Trophoblast cell (in vitro differentiated cells and primary cell): ENCODE measurements around the gene TPX2.

Source experiments
- DNase-seq, 2 donors: peaks; one replicate each; pipeline ENCODE4 v3.0.0-alpha.2; 2016
- H2AFZ ChIP-seq: 2 replicates; pipeline ENCODE4 v1.6.1; 2013; ENCODE audit warnings: low read length, moderate library complexity, mild to moderate bottlenecking; ENCODE audit not compliant: insufficient read depth, poor library complexity
- H2AK5ac ChIP-seq: 2 replicates; pipeline ENCODE4 v1.6.1; 2013; ENCODE audit warnings: mild to moderate bottlenecking, low read length
- H2BK120ac ChIP-seq: 2 replicates; pipeline ENCODE4 v1.6.1; 2013; ENCODE audit warnings: low read length, mild to moderate bottlenecking, moderate library complexity; ENCODE audit not compliant: insufficient read depth, poor library complexity
- H2BK12ac ChIP-seq: 2 replicates; pipeline ENCODE4 v1.6.1; 2013; ENCODE audit warnings: mild to moderate bottlenecking, low read length, moderate library complexity
- H2BK5ac ChIP-seq: 2 replicates; pipeline ENCODE4 v1.6.1; 2013; ENCODE audit warnings: low read length, low read depth, moderate library complexity, mild to moderate bottlenecking; ENCODE audit not compliant: poor library complexity
- H3K14ac ChIP-seq: 2 replicates; pipeline ENCODE4 v1.6.1; 2013; ENCODE audit warnings: mild to moderate bottlenecking, low read length
- H3K18ac ChIP-seq: 2 replicates; pipeline ENCODE4 v1.6.1; 2013; ENCODE audit warnings: mild to moderate bottlenecking, low read length
- H3K23ac ChIP-seq: 2 replicates; pipeline ENCODE4 v1.6.1; 2013; ENCODE audit warnings: low read length
- H3K27ac ChIP-seq: 2 replicates; pipeline ENCODE4 v1.5.1; 2013; ENCODE audit warnings: low read depth, mild to moderate bottlenecking, inconsistent platforms, low read length, moderate library complexity
- H3K27me3 ChIP-seq: 2 replicates; pipeline ENCODE4 v1.6.1; 2013; ENCODE audit warnings: inconsistent platforms, mild to moderate bottlenecking, low read length, moderate library complexity; ENCODE audit not compliant: insufficient read depth
- H3K36me3 ChIP-seq, 2 experiments: 1 replicate in 1 of 2; 2 replicates in 1 of 2; pipeline ENCODE4 v1.6.1; 2013; ENCODE audit warnings: low read length in 2 of 2, mild to moderate bottlenecking in 2 of 2, moderate library complexity in 1 of 2; ENCODE audit not compliant: insufficient read depth in 2 of 2, control insufficient read depth in 1 of 2
- H3K4ac ChIP-seq: 2 replicates; pipeline ENCODE4 v1.6.1; 2013; ENCODE audit warnings: low read depth, mild to moderate bottlenecking, low read length, moderate library complexity
- H3K4me1 ChIP-seq, 2 experiments: 1 replicate in 1 of 2; 2 replicates in 1 of 2; pipeline ENCODE4 v1.6.1; 2013; ENCODE audit warnings: low read length in 2 of 2, mild to moderate bottlenecking in 2 of 2, moderate library complexity in 1 of 2; ENCODE audit not compliant: insufficient read depth in 2 of 2, control insufficient read depth in 1 of 2
- H3K4me2 ChIP-seq: 2 replicates; pipeline ENCODE4 v1.6.1; 2013; ENCODE audit warnings: inconsistent platforms, mild to moderate bottlenecking, low read length, moderate library complexity
- H3K4me3 ChIP-seq: 2 replicates; pipeline ENCODE4 v1.5.1; 2013; ENCODE audit warnings: mild to moderate bottlenecking, low read depth, low read length, inconsistent platforms
- H3K79me1 ChIP-seq: one replicate; pipeline ENCODE4 v1.6.1; 2013; ENCODE audit warnings: low read length
- H3K79me2 ChIP-seq: 2 replicates; pipeline ENCODE4 v1.6.1; 2013; ENCODE audit warnings: low read length, mild to moderate bottlenecking; ENCODE audit not compliant: control insufficient read depth, insufficient read depth, poor library complexity
- H3K9ac ChIP-seq: 2 replicates; pipeline ENCODE4 v1.6.1; 2013; ENCODE audit warnings: mild to moderate bottlenecking, low read length
- H3K9me3 ChIP-seq: 2 replicates; pipeline ENCODE4 v1.6.1; 2013; ENCODE audit warnings: low read depth, mild to moderate bottlenecking, control low read depth, inconsistent platforms, low read length; ENCODE audit not compliant: insufficient read depth
- H4K12ac ChIP-seq: 2 replicates; pipeline ENCODE4 v1.6.1; 2013; ENCODE audit warnings: low read depth, mild to moderate bottlenecking, low read length, moderate library complexity
- H4K8ac ChIP-seq: 2 replicates; pipeline ENCODE4 v1.6.1; 2013; ENCODE audit warnings: low read depth, mild to moderate bottlenecking, low read length, moderate library complexity
- H4K91ac ChIP-seq: one replicate; pipeline ENCODE4 v1.6.1; 2013; ENCODE audit warnings: low read depth, mild to moderate bottlenecking, low read length, moderate library complexity
- WGBS: extraction: QIAGEN DNeasy Blood & Tissue Kit; methylation state at CpG from one replicate; pipeline ENCODE4 v1.1.7; 2013; ENCODE audit warnings: missing lambda C conversion rate; ENCODE audit not compliant: insufficient read length, insufficient coverage; ENCODE audit errors: extremely low coverage; 5-methylcytosine and 5-hydroxymethylcytosine counted together

Gene TPX2

GRCh38 chr20:31764641-31765305, 25.7 kb downstream of the TPX2 start:
- DNase-seq, result peak in 1 of 2 donors; percentile 24
- no peaks in the 10 kb centered on the region for H3K79me1 ChIP-seq
- H3K27ac ChIP-seq, result no peak overlapping the region
- H2AK5ac ChIP-seq, result no peak overlapping the region
- no CpG with 5 or more reads among the region's 2 CpGs for WGBS
- H3K36me3 ChIP-seq, result peaks cover 16 to 32% of the 10 kb centered on the region in 2 experiments
- no peak overlapping the region for H3K23ac ChIP-seq
- H4K8ac ChIP-seq, result no peak overlapping the region
- H3K79me2 ChIP-seq, result no peaks in the 10 kb centered on the region
- no peak overlapping the region for H2BK120ac ChIP-seq
- H3K4me2 ChIP-seq, result no peak overlapping the region
- no peak overlapping the region for H3K9ac ChIP-seq
- H2AFZ ChIP-seq, result no peak overlapping the region
- H3K4me3 ChIP-seq, result no peak overlapping the region
- H2BK5ac ChIP-seq, result no peak overlapping the region
- H3K4ac ChIP-seq, result no peak overlapping the region
- H4K12ac ChIP-seq, result no peak overlapping the region
- H3K18ac ChIP-seq, result no peak overlapping the region
- no peaks in the 10 kb centered on the region for H3K9me3 ChIP-seq
- no peak overlapping the region for H4K91ac ChIP-seq
- no peaks in the 10 kb centered on the region for H3K27me3 ChIP-seq
- H2BK12ac ChIP-seq, result no peak overlapping the region
- no peak overlapping the region for H3K14ac ChIP-seq
- H3K4me1 ChIP-seq, result no peaks in the 10 kb centered on the region

- Histone ChIP-seq H4K12ac (no peak overlapping the region), H3K79me2 (no peaks in the 10 kb centered on the region), H3K18ac (no peak overlapping the region), H3K4me3 (no peak overlapping the region), H2AFZ (no peak overlapping the region), H3K23ac (no peak overlapping the region), H2BK5ac (no peak overlapping the region), H3K9ac (no peak overlapping the region), H2AK5ac (no peak overlapping the region), H3K27me3 (no peaks in the 10 kb centered on the region), H3K4me2 (no peak overlapping the region), H3K4ac (no peak overlapping the region), H3K36me3 (peaks cover 20 to 35% of the 10 kb centered on the region in 2 experiments), H4K8ac (no peak overlapping the region), H3K27ac (no peak overlapping the region), H3K14ac (no peak overlapping the region), H4K91ac (no peak overlapping the region), H2BK120ac (no peak overlapping the region), H3K4me1 (no peaks in the 10 kb centered on the region), H3K79me1 (no peaks in the 10 kb centered on the region), H2BK12ac (no peak overlapping the region), H3K9me3 (no peaks in the 10 kb centered on the region)
- DNase-seq, result no peak
- no CpG with 5 or more reads among the region's 3 CpGs for WGBS
Measured at GRCh38 chr20:31767805-31768204, 28.7 kb downstream of the TPX2 start.

GRCh38 chr20:31769681-31770080, 30.6 kb downstream of the TPX2 start:
- Histone ChIP-seq H4K12ac (no peak overlapping the region), H3K79me2 (no peaks in the 10 kb centered on the region), H3K4me3 (no peak overlapping the region), H3K4ac (no peak overlapping the region), H2AFZ (no peak overlapping the region), H3K9ac (no peak overlapping the region), H2BK12ac (no peak overlapping the region), H3K14ac (no peak overlapping the region), H3K79me1 (no peaks in the 10 kb centered on the region), H3K4me2 (no peak overlapping the region), H3K18ac (no peak overlapping the region), H3K23ac (no peak overlapping the region), H3K36me3 (peaks cover 25 to 40% of the 10 kb centered on the region in 2 experiments), H4K91ac (no peak overlapping the region), H3K4me1 (no peaks in the 10 kb centered on the region), H2AK5ac (no peak overlapping the region), H3K27me3 (no peaks in the 10 kb centered on the region), H3K27ac (no peak overlapping the region), H2BK120ac (no peak overlapping the region), H4K8ac (no peak overlapping the region), H2BK5ac (no peak overlapping the region), H3K9me3 (no peaks in the 10 kb centered on the region)
- no peak for DNase-seq
- WGBS, result no CpG with 5 or more reads among the region's 5 CpGs

GRCh38 chr20:31770243-31770642, 31.2 kb downstream of the TPX2 start:
- Histone ChIP-seq H3K4me3 (no peak overlapping the region), H3K27ac (no peak overlapping the region), H2AK5ac (no peak overlapping the region), H3K4me2 (no peak overlapping the region), H2BK12ac (no peak overlapping the region), H3K79me2 (no peaks in the 10 kb centered on the region), H3K18ac (no peak overlapping the region), H2BK5ac (no peak overlapping the region), H3K4me1 (no peaks in the 10 kb centered on the region), H4K12ac (no peak overlapping the region), H2BK120ac (no peak overlapping the region), H4K8ac (no peak overlapping the region), H3K14ac (no peak overlapping the region), H3K36me3 (peaks cover 27 to 38% of the 10 kb centered on the region in 2 experiments), H3K79me1 (no peaks in the 10 kb centered on the region), H3K27me3 (no peaks in the 10 kb centered on the region), H3K9me3 (no peaks in the 10 kb centered on the region), H3K9ac (no peak overlapping the region), H3K23ac (no peak overlapping the region), H2AFZ (no peak overlapping the region), H4K91ac (no peak overlapping the region), H3K4ac (no peak overlapping the region)
- WGBS, result no CpG with 5 or more reads among the region's 1 CpG
- no peak for DNase-seq
